Left renal cortex interstitium (tissue), 4 donors: ENCODE data around the gene GBE1. TPM values are rescaled to one million over a fixed set of nuclear protein-coding genes. Genes with fewer than 3 reads are reported as not detected.
"Not testable (repeated sequence)": the region's sequence is repeated elsewhere in the genome, so short reads cannot be mapped to it uniquely, and the experiment has no call there.

ENCODE experiments used
- DNase-seq, 4 donors: peaks; one replicate each; pipeline ENCODE4 v3.0.0-alpha.2; 2013; ENCODE audit warnings: low read depth in 4 of 4, low spot score in 2 of 4, missing footprints in 1 of 4
- polyA plus RNA-seq, 4 donors: library from polyadenylated mRNA; unstranded; fragments of 120-200 nt; gene quantifications; one replicate each; pipeline ENCODE4 v1.2.1, GENCODE V29; 2013; ENCODE audit not compliant: insufficient read length in 4 of 4

The GBE1 gene
- polyA plus RNA-seq, 4 donors, result 26.1 to 34.7 (median 28.8) TPM

DNA sequence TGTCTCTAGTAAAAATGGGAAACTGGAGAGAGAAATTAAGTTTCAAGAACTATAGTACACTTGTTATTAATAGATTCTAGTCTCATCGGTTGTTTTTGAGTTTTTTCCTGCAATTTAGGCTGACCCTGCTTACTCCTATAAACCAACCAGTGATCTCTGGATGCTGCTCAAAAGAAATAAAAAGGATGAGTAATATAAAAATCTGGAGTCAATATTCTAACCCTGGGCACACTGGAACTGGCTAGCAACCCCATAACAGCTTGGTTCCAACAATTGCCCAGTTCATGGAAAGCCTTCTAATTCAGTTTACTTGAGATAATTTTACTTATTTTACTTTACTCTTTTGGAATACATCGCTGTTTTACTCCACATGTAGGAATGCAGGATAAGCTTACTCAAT lies 211.6 kb downstream of the GBE1 start:
- DNase-seq, result no peak

DNA sequence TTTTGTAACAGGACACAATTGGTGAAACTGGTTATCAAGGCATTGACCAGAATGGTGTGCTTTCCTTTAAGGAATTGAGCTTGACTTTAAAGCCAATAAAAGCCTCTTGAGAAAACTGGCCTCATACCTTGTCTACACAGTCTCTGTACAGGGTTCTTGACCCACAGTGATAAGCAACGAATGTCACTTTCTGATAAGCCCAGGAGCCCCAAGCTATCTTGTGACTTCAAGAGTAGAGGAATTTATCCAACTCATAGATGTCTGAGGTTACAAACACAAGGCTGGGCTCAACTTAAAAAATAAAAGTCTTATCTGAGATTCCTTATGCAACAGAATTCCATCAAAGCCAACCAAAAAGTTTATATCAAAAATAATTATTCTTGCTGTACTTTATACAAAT lies 212.1 kb downstream of the GBE1 start:
- no peak for DNase-seq

DNA sequence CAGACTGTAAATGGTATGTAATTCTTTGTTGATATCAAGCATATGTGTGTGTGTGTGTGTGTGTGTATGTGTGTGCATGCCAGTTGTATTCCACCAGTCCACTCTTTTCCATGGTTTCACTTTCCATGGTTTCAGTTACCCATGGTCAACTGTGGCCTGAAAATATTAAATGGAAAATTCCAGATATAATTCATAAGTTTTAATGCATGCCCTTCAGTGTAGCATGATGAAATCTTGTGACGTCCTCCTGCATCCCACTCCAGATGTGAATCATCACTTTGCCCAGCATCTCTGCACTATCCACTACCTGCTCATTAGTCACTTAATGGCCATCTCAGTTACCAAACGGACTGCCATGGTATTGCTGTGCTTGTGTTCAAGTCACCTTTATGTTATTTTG lies 215.9 kb downstream of the GBE1 start:
- no peak for DNase-seq

DNA sequence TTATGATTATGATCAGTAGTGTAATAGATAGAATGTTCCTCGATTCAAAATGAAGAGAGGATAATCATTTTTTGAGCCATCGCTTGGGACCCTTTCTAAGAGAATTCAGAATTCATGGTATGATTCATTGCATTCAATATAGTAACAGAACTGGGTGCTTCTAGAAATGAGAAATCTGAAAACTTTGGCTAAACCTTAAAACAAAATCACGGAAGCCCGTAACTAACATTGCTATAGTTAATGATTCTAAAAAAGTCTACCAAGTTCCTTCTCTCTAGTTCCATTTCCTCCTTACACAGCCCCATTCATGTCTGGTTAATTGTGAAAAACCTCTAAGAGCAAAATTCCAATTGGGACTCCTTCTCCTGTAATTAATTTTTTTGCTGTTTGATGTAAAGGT lies 217.1 kb downstream of the GBE1 start:
- no peak for DNase-seq

DNA sequence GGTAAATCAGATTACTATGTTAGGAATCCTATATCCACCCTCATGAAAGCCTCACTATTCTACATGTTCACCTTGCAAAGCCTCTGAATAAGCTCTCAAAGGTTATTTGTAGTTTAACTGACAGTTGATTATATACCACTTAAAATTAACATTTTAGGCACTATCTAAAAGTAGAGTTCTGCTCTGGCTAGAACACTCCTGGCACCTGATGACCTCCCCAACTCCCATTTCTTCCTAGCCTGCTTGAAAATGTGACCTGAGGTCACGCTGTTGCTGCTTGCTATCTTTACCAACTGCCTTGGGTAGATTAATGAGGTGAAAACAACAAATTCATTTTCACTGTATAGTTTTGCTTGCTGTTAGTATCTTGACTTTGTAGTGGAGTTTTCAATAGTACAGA lies 220.7 kb downstream of the GBE1 start:
- no peak for DNase-seq

DNA sequence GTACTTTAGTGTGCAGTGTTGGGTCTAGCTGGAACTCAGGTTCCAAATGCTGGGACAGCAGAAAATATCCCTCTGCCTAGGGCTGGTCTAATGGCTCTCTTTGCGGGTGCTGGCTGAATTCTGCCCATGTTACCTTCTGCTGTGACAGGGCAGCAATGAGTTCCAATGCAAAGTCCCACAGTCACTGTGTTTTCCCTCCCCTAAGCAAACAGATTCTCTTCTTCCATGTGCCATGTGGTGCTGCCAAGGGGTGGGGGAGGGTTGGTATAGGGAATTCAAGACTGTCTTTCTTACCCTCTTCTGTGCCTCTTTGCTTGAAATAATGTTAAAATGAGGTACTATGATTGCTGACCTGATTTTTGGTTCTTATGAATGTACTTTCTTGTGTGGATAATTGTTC lies 229.6 kb downstream of the GBE1 start:
- no peak for DNase-seq

DNA sequence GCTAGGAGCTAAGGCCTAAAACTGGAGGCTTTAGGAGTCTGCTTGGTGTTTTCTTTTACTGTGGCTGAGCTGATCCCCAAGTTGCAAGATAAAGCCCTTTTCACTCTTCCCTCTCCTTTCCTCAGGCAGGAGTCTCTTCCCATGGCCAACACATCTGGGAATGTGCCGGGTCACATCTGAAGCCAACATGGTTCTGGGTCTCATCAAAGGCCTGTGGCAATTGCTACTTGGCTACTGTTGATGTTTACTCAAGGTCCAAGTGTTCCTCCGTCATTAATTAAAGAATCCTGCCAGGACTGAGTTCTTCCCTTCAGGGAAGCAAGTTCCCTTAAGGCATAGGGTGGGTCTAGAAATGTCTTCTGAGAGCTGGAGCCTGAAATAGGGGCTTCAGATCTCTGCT lies 230.2 kb downstream of the GBE1 start:
- DNase-seq, result no peak

DNA sequence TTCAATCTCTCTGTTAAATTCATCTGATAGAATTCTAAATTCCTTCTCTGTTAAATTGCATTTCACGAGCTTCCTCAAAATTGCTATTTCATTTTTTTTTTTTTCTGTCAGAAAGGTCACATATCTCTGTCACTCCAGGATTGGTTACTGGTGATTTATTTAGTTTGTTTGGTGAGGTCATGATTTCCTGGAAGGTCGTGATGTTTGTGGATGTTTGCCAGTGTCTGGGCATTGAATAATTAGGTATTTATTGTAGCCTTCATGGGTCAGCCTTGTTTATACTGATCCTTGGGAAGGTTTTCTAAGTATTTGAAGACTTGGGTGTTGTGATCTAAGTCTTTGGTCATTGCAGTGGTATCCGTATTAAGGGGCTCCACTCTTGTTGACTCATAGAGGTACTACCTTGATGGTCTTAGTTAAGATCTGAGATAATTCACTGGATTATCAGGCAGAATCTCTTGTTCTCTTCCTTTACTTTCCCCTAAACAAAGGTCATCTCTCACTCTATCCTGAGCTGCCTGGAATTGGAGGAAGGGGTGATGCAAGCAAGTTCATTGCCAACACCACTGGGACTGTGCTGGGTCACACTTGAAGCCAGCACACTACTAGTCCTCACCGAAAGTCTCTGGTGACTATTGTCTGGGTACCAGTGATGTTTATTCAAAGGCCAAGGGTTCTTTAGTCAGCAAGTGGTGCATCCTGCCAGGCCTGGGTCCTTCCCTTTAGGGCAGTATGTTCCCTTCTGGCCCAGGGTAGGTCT lies 231.1 kb downstream of the GBE1 start:
- no peak for DNase-seq

DNA sequence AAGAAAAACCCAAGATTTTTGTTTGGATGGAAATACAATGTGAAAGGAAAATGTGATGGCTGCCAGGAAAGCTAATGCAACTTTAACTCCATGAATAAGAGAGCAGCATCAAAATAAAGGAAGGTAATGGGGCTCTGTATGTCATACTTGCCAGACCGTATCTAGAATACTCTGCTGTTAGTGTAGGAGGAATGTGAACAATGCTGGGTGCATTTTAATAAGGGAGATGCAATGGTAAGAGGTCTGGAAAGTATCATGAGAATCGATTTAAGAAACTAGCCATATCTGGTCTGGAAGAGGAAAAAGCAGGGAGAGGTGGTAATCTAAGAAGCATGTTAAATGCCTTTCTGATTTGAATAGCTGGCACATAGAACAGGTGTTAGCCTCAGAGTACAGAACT lies 239.6 kb downstream of the GBE1 start:
- no peak for DNase-seq

DNA sequence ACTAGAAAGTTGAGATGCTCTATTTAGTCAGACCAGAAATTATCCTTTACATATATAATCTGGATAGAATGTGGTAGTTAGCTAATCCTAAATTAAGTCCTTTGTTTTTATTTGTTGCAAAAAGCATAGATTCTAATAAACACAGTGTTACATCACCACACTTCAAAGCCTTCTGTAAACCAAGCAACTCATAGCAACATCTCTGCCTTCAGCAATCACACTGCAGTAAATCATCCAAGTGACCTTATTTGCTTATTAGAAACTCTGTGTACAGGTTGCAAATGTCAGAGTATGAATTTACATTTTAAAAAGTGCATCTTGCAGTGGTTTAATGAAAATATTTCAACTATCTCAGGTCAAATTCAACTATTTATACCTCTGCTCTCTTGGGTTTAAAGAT lies 242.5 kb downstream of the GBE1 start:
- DNase-seq, result no peak

DNA sequence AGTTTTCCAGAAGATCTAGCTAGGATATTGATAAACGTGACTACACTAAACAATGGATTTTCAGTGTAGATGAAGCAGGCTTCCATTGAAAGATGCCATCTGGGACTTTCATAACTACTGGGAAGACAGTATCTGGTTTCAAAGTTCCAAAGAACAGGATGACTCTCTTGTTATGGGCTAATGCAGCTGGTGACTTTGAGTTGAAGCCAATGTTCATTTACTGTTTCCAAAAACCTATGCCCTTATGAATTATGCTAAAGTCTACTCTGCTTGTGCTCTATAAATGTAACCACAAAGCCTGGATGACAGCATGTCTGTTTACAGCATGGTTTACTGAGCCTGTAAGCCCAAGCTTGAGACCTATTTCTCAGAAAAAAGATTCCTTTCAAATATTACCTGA lies 245.4 kb downstream of the GBE1 start:
- no peak for DNase-seq

DNA sequence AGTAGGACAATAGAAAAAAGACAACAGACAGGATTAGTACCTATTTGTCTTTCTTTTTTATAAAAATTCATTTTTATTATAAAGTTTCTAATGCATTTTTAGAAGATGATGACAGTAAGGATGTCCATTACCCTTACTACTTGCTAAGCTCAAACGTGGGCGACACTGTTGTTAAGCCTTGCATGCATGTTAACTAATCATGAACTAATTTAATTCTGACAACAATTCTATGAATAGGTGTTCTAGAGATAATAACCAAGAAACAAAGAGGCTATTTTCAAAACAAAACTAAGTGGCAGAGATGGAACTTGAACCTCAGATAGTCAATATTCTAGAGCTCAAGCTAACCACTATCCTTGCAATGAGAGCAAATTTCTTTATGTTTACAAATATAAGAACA lies 247.9 kb downstream of the GBE1 start:
- DNase-seq, result no peak

DNA sequence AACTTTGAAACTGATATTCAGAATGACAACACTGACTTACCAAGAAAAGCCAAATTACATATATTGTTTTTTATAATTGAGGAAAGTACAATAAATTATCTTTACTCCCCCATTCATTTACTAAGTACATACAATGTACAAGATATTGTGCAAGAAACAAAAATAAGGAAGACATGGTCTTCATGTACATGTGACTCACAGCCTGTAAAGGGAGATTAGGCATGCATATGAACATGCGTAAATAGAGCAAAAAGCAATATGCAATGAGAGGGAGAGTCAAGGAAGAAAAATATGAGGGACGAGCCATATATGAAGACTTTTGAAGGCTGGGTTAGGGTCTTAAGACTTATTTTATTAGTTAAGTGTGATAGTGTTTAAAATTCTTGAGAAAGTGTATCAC lies 258.4 kb downstream of the GBE1 start:
- no peak for DNase-seq

DNA sequence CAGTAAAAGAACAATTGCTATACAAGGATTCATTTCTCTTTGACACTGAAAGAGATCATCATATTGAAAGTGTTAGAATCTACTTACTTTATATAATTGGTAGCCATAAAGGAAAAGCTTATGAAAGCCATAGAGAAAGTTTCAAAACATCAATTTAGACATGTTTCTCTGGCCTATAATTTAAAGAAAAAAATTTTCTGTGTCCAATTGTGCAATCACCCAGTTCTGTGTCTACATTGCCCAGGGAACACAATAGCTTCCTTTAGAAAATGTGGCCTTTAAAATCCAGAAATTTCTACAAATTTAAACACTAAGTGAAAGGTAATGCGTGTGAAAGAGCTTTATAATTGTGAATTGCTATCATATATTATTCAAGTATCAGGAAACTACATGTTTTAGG lies 259.2 kb downstream of the GBE1 start:
- no peak for DNase-seq

DNA sequence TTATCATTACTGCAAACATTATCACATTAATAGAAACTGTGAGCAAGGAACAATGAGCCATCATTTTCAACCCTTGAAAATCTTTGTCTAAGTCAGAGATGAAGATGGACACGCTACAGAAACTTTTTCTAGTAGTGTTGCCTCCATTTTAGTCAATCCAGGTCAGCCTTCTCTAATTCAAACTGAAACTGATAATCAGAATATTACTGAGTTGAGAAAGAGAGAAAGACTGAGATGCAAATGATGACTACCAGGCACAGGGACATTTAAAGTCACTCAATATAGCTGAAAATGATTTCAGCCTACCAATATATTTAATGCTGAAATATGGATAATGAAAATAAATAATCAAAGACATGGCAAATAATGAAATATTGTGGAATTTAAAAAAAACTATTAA lies 261.4 kb downstream of the GBE1 start:
- no peak for DNase-seq

DNA sequence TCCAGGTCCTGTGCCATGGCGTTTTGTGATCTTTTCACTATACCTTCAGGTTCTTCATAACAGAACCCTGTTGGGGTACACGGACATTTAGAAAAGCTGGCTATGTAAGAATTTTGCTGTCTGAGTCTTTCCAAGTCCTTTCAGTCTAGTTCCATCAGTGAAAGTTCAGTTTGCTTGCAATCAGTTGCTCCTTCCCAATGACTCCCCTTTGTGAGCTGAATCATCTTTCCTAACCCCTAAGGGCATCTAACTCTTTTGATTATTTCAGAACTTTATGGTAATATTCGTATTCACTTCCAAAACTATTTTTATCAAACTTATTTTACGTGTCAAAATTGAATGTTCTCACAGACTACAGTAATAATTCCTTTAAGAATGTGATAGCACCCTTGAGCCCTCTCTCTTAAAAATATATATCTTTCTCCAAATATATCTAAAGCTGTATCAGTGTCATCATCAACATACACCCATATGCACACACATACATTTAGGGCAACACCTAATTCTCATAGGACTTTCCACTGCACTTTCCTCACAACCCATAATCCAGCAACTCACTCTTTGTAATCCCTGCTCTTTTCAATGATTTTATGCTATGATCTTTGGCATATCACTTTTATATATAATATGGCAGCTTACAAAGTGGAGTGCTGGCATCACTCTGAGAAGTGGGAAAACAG lies 263.7 kb downstream of the GBE1 start:
- no peak for DNase-seq

DNA sequence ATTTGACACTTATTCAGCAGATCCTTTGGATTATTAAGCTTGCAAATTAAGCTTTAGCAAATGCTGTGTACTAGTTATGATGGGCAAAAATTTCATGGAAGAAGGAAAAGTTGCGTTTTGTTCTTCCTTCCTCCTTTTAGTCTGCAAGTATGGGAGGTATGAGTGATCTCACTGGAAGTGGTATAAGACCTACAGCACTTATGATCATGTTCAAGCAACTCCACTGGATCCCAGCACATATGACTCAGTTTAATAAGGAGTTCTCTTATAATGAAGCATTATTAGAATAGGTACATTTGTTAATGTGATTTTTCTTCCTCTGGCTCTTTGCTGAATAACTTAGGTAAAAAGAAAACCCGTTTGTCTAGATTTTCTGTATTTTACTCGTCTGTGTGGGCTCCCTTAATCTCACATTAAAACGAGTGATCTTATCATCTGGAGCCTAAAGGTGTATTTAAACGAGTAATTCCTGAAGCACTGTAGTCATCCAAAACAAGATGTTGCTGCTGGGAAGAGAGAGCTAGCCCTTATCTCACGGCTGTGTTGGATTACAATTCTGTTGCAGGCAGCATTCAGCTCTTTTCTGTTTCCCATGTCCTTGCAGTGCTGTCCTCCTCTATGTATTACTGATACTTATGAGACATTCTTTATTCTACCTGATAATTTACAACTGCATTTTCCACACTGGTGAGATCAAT lies 264.9 kb downstream of the GBE1 start:
- no peak for DNase-seq

DNA sequence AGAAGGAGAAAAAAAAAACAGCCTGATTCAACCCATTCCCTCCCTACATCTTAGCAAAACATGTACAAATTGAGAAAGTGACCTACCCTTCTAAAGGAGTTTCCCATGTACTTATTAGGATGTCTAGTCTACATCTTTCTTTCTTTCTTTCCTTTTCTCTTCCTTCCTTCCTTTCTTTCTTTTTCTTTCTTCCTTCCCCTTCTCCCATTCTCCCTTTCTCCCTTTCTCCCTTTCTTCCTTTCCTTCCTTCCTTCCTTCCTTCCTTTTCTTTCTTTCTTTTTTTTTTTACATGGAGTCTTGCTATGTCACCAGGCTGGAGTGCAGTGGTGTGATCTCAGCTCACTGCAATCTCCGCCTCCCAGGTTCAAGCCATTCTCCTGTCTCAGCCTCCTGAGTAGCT lies 269.0 kb downstream of the GBE1 start:
- DNase-seq, result not testable (repeated sequence)

DNA sequence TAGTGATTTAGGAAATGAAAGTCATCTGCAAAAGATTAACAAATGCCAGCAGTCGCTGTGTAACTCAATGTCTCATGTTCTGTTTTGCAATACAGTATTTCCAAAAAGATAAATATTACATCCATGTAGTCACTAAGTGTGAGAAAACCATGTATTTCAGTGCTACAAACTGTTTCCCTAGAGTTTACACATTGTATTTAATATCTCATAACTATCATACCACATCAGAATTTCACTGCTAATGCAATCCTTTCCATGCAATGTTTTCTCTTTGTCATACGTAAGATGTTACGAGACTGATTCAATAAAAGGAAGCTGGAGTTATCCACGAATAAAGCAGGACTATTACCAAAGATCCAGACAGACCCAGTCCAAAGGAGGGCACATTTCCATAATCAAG lies 269.4 kb downstream of the GBE1 start:
- DNase-seq, result no peak

DNA sequence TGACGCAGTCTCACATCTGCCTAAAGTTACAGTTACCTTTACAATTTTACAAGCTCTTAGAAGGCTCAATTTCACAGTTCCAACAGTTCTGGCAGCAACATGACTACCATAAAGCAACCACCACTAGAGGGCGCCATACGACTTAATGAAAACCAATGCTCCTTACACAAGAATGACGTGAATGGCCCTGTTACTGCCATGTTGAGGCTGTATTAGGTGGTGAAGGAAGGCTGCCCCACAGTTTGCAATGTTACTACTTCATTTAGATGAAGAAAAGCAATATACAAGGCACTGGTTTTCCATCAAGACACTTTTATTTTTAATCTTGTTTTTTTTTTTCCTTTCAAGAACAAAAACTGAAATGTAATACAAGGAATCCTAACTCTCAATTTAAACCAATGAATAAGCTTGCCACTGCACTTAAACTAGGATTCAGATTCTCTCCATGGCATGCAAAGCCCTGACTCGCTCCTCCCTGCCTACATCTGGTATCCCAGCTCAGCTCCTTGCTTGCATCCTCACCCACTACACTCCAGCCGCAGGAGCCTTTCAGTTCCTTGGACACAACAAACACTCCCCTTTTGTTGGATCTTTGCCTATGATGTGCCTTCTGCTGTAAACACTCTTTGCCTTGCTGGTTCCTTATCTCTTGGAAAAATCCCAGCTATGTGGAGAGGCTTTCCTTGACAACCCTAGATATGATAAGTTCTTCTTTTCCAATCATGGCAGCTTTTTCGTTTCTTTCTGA lies 270.7 kb downstream of the GBE1 start:
- DNase-seq, result peak; percentile 37 to 65 (median 59)

DNA sequence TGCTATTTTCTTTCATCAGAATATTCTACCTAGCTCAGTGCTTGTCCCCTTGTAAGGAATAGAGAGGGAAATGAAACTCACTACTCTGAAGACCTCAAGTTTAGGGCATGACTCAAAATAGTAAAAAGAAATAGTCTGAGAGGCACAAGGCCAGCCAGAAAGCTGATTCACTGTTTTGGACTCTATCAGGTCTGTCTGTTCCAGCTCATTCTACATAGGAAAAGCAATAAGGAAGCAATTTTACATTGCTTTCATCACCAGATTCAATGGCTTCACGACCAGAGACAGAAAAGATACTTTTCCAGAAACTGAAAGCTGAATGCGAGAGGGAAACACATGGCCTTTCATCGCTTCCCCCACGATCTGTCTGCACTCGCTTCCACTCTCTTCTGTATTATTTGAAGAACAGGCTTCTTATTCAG lies 276.0 kb downstream of the GBE1 start:
- DNase-seq, result no peak
